Measurements from ENCODE around the gene LASP1NB.

The LASP1NB gene

GRCh38 chr17:38908676-38909181 is 16.7 kb upstream of the LASP1NB start:
- Histone ChIP-seq H3K18ac (ENCODE audit: extremely low read depth, low read length) (peak overlapping the region; percentile 51; the same call in 1 of the 2 replicates), H3K9me3 (ENCODE audit: insufficient read depth in 2 of 2, low read depth in 1 of 2, low read length in 1 of 2) (no peaks in the 10 kb centered on the region), H4K20me1 (replicated peaks in 1 of 2; ENCODE audit: control insufficient read depth in 1 of 2, insufficient read depth in 2 of 2, low read length in 2 of 2) (peaks cover 5 to 14% of the 10 kb centered on the region in 2 experiments), H3K9ac (replicated peaks in 1 of 4; ENCODE audit: extremely low read depth in 1 of 4, low read depth in 3 of 4, low read length in 3 of 4) (no peak overlapping the region), H4K8ac (ENCODE audit: extremely low read depth, insufficient read depth, low read length) (no peak overlapping the region), H3K23me2 (ENCODE audit: low read depth, low read length) (no peaks in the 10 kb centered on the region), H3K79me2 (ENCODE audit: control insufficient read depth in 1 of 2, insufficient read depth in 2 of 2, low read length in 2 of 2) (peaks cover 0 to 8% of the 10 kb centered on the region in 2 experiments; a peak in 2 of 4 replicates), H3K4me3 (ENCODE audit: extremely low read depth in 1 of 4, insufficient read depth in 2 of 4, low read depth in 3 of 4, low read length in 4 of 4) (no peak overlapping the region), H3K14ac (ENCODE audit: insufficient read length) (no peak overlapping the region), H3K56ac (replicated peaks; ENCODE audit: insufficient read length, low read depth, low read length) (no peak overlapping the region), H2BK5ac (ENCODE audit: low read depth, low read length) (0 out of 2 replicates have a peak overlapping the region, but pooled peaks have one; percentile 35), H3K27me3 (replicated peaks in 1 of 4; ENCODE audit: control insufficient read depth in 3 of 4, extremely low read depth in 1 of 4, insufficient read depth in 3 of 4, low read length in 3 of 4) (no peaks in the 10 kb centered on the region), H2BK15ac (ENCODE audit: low read length) (no peak overlapping the region), H3K23ac (ENCODE audit: insufficient read length) (no peak overlapping the region), H2AK5ac (ENCODE audit: low read depth, low read length) (no peak overlapping the region), H3K4me2 (ENCODE audit: insufficient read depth in 1 of 2, low read depth in 2 of 2, low read length in 2 of 2) (no peak overlapping the region), H3K4me1 (replicated peaks in 1 of 4; ENCODE audit: control insufficient read depth in 3 of 4, insufficient read depth in 4 of 4, low read length in 3 of 4) (peaks cover 0 to 11% (median 5%) of the 10 kb centered on the region in 4 experiments; a peak in 4 of 7 replicates), H3K4ac (replicated peaks; ENCODE audit: insufficient read length, low read depth, low read length) (no peak overlapping the region), H4K91ac (replicated peaks; ENCODE audit: insufficient read length, low read length) (no peak overlapping the region), H2BK120ac (replicated peaks; ENCODE audit: low read depth, low read length) (no peak overlapping the region), H3K27ac (ENCODE audit: low read depth, low read length) (no peak overlapping the region), H2BK12ac (ENCODE audit: low read depth, low read length) (peak overlapping the region; percentile 68; the same call in 1 of the 2 replicates), H2BK20ac (ENCODE audit: low read length) (no peak overlapping the region), H2AFZ (ENCODE audit: low read length) (no peak overlapping the region), H4K5ac (ENCODE audit: insufficient read length, low read depth, low read length) (no peak overlapping the region), H3K36me3 (ENCODE audit: control insufficient read depth in 2 of 4, insufficient read depth in 4 of 4, low read length in 3 of 4) (peaks cover 0 to 4% (median 2%) of the 10 kb centered on the region in 4 experiments; a peak in 3 of 8 replicates), H3K79me1 (ENCODE audit: low read depth, low read length) (peaks cover 7% of the 10 kb centered on the region)
- DNase-seq (ENCODE audit: low read depth in 1 of 2, low spot score in 2 of 2) = no peak
- no peak for TF ChIP-seq SIX5 (IDR thresholded peaks at IDR 0.05; ENCODE audit: low read depth, low read length)
- no peak for TF ChIP-seq GTF2F1 (IDR thresholded peaks at IDR 0.05; ENCODE audit: borderline replicate concordance, low read depth, low read length)
- peak; percentile 73 for TF ChIP-seq MAX (IDR thresholded peaks at IDR 0.05)
- no peak for TF ChIP-seq SP2 (IDR thresholded peaks at IDR 0.05; ENCODE audit: low read length)
- no peak for TF ChIP-seq FOSL1 (IDR thresholded peaks at IDR 0.05; ENCODE audit: insufficient read depth, low read depth, low read length)
- ChIA-PET CTCF (ENCODE audit: partially characterized antibody) (interaction anchor here (0.7 to 5.3 kb wide), 5 partner anchors 8 to 218 kb away, joined by 3 to 36 read pairs (median 4); partner anchors contain the start of gene LASP1NB), POLR2A (ENCODE audit: partially characterized antibody) (interaction anchor here (1.4 to 6.1 kb wide), 5 partner anchors 12 to 87 kb away, joined by 3 to 50 read pairs (median 5); partner anchors contain the start of gene LASP1NB)
- FAIRE-seq = no peak
- WGBS, 2 experiments (ENCODE audit: extremely low coverage in 1 of 2, insufficient coverage in 1 of 2, insufficient read length in 1 of 2, insufficient replicate concordance in 2 of 2, low coverage in 1 of 2, low lambda C conversion rate in 2 of 2, missing lambda C conversion rate in 1 of 2) = 61% methylated on average over 6 of the region's 8 CpGs; no CpG with 5 or more reads in 1 of the 2 experiments
